Superior temporal gyrus (tissue), 1 donor: ENCODE results near the gene VWA3B.
A peak's percentile ranks its signal among the peaks of the same experiment; 100 is the strongest.
"Not testable (repeated sequence)": the region's sequence is repeated elsewhere in the genome, so short reads cannot be mapped to it uniquely, and the experiment has no call there.

Experiments
- DNase-seq: peaks from one replicate; pipeline ENCODE4 v3.0.0-alpha.2; 2016; ENCODE audit errors: extremely low spot score

VWA3B gene, protein sequence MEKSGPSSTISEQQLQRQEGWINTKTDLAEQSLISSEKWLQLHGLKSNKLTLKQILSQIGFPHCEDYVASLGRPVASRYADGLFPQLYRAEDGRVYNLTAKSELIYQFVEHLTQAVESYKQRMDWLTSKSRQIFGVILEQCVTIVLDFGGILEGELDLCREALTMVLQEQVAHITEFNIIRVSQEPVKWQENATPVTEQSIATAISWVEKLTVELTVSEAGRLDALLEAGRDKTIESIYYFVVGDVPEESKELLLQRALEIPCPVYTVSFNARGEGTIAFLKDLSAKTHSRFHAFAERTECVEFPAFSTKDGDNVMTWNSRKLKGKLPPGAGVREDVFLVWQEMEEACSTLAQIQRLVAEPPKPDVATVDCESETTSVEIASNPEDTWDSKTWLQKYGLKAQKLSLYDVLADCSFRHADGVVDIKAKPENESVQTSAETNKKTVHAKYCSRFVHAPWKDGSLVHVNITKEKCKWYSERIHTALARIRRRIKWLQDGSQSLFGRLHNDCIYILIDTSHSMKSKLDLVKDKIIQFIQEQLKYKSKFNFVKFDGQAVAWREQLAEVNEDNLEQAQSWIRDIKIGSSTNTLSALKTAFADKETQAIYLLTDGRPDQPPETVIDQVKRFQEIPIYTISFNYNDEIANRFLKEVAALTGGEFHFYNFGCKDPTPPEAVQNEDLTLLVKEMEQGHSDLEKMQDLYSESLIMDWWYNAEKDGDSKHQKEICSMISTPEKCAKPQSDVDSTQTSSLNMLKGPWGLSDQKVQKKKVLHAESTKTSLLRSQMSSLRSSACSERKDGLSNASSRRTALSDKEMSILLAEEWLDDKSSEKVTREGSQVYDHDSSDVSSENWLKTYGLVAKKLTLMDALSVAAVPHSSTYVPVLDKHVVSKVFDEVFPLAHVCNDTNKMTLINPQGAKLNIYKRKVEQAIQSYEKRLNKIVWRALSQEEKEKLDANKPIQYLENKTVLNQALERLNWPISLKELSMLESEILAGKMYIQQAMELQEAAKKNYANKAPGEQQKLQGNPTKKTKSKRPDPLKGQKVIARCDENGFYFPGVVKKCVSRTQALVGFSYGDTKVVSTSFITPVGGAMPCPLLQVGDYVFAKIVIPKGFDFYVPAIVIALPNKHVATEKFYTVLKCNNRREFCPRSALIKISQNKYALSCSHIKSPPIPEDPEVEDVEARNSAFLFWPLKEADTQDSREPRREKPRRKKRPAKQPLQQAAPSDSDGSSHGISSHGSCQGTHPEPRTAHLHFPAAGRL (N-terminal part only)

DNA sequence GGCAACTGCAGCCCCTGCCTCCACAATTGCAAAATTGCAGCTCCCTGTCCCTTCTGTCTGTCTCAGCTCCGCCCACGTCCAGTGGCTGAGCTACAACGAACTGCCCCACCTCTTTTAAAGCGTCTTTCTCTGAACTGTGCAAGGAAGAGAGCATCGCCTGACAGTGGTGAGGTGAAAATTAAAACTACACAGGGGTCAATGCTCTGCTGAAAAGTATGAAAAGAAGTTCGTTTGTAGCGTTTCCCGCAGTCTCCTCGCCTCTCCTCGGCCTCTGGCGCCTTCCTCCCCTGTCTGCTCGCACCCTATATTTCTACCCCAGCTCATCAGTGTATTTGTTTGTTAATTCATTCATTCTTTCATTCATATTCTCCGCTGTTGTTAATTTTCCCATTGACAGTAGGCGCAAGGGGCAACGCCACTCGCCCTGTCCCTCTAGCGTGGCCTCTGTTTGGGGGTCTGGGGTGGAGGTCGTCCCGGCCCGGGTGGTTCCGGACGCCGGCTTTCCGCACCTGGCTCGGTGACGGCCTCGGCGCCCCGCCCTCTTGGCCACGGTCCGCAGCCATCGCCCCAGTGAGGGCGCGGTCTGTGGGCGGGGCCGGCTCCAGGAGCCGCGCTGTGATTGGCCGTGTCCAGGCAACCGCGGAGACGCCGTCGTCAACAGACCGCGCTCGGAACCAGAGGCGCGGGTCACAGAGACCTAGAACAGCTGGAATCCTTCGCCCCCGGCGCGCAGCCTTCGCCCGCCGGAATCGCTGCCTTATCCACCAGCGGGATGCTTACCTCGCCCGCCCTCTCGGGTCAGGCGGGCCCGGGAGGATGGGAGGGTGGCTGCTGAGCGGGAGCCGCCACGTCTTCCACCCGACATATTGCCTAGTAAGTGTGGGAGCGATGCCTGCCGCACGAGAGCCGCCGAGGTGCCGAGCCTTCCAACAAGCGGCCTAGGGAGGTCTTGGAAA lies at the start of gene VWA3B:
Gene VWA3B, plus strand, starts transcription at position 677 of the 956 bp plus-strand sequence. CDS start 5,926 bp downstream, outside the sequence.
- no peak for DNase-seq

DNA sequence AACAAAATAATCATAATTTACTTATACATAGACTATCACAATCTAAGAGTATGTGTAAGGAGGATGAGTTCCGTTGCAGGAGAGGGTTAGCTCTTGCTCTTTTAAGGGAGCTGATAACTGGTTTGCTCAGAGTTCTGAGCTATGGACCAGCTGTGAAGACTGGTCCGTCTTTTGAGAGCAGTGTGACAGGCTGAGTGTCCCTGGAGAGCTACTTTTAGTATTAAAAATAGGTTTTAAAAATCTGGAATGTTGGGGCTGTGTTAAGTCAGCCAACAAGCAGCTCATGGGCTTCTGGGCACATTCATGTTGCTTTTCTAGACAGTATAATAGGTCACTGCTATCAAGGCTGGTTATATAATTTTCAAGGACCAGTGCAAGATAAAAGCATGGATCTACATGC lies 49.8 kb upstream of the VWA3B start:
- no peak for DNase-seq

DNA sequence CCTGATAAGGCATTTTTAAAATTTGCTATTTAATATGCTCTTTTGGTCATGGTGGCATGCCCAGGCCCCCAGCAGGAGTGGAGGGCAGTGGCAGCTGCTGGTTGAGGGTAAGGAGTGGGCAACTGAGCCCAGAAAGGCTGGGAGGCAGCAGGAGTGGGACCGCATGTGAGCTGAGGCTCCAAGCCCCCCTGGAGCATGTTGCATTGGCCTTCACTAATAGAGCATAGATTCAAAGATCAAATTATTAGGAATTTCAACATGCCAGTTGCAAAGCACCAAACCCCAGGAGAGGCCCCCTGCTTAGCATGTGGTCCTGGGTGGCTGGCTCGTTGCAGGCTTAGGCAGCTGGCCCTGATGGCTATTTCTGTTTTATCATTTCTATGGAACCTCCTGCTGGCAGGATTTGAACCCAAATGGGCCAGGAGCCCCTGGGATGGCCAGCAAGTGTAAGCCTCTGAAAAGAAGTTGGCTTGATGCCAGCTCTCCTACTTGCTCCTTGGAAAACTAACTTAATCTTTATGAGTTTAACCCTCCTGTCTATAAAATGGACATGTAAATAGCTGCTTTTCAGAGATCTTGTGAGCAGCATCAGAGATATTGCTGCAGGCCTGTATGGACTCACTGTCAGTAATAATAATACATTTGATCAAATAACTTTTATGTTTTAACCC lies 49.2 kb upstream of the VWA3B start:
- no peak for DNase-seq

DNA sequence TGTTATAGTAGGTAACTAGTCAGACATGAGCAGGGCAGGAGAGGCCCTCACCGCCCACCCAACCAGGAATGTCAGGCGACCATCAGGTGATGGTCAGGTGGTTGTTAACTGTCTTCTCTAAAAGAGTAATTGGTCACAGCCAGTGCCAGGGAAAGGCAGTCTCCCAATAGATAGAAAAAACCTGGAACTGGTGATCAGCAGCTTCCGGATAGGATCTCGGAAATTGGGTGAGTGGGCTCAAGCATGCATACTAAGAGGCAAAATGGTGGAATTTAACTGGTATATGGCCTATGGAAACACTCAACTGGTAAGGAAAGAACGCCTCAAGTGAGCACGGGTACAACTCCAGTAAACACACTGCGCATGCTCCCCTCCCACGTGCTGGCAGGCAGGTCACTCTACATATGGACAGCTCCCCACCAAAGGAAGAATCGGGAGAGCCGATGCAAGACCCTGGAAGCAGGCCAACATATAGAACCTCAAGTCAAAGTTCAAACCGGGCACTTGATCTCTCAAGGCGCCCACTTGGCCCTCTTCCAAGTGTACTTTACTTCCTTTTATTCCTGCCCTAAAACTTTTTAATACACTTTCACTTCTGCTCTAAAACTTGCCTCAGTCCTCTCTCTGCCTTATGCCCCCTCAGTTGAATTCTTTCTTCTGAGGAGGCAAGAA lies 47.7 kb upstream of the VWA3B start:
- DNase-seq: no peak

DNA sequence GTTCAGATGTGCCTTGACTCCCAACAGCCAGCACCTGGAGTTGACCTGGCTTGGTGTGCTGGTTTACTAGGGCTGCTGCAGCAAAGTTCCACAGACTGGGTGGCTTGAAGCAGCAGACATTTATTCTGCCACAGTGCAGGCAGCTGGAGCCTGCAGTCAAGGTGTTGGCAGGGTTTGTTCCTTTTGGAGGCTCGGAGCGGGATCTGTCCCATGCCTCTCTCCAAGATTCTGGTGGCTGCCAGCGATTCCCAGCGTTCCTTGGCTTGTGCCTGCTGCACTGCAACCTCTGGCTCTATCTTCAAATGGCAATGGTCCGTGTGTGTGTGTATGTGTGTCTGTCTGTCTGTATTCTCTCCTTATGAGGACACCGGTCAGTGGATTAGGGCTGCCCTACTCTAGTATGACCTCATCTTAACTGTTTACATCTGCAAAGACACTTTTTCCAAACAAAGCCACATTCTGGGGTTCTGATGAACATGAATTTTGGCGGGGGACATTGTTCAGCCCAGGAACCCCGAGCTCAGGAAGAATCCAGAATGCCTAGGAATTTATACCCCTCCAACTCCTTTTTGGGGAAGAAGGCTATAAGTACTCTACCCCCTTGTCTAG lies 46.5 kb upstream of the VWA3B start:
- no peak for DNase-seq

DNA sequence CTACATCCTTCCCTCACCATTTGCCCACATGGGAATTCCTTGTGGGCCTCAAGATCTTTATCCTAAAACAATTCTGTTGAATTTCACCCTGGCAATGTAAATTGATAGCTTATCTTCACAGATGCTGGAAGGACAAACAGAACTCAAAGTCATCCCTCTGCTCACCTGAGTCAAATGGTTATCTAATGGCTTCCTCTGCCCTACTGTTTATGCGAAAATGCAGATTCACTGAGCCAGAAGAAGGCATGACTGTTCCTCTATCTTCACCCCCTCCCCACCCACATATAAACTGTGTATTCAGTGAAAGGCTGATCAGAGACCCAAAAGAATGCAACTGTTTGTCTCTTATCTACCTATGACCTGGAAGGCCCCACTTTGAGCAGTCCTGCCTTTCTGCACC lies 43.9 kb upstream of the VWA3B start:
- no peak for DNase-seq

DNA sequence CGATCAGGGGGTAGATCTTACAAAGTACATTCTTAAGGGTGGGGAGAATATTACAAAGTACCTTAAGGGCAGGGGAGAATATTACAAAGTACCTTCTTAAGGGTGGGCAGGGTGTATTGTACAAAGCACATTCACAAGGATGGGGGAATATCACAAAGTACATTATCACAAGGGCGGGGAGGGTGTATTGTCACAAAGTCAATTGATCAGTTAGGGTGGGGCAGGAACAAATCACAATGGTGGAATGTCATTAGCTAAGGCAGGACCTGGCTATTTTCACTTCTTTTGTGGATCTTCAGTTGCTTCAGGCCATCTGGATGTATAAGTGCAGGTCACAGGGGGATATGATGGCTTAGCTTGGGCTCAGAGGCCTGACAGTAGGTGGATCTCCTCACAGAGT lies 42.2 kb upstream of the VWA3B start:
- not testable (repeated sequence) for DNase-seq

DNA sequence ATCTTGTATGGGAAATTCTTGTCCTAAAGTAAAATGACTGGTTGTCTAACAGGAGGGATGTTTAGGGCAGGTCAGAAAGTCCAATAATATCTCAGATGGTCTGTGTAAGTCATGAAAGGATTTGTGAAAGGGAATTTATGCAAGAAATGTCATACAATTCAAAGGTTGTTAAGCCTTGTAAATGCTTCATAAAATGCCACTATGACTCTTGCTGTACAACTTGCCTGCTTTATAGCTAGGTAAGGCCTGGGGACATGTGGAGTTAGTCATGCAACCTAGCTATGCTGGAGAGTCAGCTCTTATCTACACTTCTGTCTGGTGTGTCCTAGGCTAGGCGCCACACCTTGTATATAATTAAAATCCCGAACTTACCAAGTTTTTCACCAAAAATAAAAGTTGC lies 36.9 kb upstream of the VWA3B start:
- no peak for DNase-seq

DNA sequence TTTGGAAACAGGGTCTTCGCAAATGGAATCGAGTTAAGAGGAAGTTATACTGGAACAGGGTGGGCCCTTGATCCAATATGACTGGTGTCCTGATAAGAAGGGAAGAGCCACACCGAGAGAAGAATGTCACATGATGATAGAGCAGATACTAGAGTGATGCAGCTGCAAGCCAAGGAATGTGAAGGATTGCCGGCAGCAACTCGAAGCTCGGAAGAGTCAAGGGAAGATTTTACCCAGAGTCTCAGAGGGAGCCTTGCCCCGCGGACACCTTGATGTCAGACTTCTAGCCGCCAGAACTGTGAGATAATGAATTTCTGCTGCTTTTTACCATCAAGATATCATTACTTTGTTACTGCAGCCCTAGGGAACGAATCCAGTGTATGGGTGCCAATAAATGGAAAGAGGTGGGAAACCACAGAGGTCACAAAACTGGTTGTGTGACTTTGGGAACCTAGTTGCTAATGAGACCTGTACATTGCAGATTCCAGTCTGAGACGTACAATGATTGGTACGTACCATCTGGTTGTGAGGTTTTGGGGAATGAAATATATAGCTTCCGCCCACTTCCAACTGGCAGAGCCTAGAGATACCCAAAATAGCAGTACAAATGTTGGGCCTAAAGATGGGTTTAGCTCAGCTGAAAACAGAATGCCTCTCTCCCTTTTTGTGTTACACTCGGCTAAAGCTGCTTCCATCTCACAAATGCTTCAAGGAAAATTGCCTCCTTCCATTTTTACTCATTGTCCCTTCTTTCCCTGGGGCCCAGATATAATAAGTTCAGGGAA lies 28.6 kb upstream of the VWA3B start:
- peak; percentile 75 for DNase-seq

DNA sequence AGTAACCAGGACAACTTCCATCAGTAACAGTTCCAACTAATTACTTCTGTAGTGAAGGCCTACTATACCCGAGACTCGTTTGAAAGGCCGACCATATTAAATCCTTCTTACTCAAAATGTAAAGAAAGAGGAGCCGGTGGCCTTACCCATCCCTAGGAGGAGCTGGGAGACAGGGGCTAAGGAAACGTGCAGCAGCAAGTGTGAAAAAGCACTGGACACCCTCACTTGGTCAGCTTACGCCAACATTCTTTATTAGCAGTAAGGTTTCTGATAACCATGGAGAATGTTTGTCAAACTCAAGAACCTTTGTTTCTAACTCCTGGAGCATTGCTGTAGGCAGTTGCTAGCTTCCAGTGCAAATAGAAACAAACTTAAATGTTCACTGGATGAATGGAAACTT lies 26.7 kb upstream of the VWA3B start:
- DNase-seq: no peak

DNA sequence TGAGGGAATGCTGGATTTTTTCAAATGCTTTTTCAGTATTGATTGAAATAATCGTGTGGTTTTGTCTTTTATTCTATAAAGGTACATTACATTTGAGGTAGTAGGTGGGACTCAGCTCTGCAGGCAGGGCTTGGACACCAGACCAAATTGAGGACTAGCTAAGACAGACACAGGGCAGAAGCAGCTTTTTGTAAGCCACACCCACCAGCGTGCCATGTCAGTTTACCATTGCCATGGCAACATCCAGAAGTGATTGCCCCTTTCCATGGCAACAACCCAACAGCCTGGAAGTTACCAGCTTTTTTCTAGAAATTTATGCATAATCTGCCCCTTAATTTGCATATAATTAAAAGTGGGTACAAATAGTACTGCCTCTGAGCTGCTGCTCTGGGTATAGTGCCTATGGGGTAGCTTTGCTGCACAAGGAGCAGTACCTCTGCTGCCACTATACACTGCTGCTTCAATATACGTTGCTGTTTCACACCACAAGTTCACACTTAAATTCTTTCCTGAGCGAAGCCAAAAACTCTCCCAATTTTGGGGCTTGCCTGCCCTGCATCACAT lies 23.6 kb upstream of the VWA3B start:
- no peak for DNase-seq

DNA sequence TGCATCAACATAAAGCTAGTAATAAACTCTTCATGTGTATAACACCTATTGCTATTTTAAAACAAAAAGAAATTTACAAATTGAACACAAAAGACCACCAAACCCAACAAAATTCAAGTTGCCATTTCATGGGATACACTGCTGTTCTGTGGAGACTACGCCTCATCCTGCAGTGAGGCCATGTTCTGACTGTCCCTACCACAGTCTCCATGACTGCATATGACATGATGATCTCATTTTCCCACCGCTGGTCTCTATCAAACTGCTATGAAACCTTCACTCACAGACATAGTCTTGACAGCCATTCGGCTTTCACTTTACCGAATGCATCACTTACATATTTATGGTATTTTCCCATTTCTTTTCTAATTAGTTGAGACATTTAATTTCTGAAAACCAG lies 21.2 kb upstream of the VWA3B start:
- no peak for DNase-seq

DNA sequence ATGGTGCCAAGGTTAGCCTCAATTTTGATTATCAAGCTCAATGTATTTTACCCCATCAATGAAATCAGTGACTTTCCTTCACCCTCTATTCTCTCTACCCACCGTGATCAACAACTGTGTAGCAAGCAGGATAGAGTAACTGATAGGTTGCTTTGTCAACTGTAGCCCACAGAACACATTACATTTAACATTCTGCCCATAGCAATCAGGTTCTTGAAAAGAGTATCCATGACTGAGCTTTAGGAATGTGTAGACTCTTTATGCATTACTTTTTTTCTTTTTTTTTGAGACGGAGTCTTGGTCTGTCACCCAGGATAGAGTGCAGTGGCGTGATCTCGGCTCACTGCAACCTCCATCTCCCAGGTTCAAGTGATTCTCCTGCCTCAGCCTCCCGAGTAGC lies 19.8 kb upstream of the VWA3B start:
- DNase-seq: no peak

DNA sequence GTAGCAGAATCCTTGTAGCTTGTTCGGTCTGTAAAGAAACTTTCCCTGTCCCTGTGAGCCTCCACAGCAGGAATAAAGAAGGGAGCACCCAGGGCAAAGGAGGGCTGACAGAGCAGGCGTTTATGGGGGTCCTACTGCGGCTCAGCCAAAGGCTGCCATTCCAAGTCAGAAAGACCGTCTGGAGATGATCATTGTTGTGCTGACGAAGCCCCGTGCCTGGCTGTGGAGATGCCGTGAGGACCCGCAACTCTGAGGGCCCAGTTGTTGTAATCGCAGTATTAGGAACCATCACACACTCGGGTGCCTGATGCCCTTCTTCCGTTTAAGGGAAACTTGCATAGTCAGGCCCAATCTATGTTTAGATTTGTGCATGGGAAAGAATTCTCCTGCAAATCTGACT lies 16.9 kb upstream of the VWA3B start:
- DNase-seq: no peak

DNA sequence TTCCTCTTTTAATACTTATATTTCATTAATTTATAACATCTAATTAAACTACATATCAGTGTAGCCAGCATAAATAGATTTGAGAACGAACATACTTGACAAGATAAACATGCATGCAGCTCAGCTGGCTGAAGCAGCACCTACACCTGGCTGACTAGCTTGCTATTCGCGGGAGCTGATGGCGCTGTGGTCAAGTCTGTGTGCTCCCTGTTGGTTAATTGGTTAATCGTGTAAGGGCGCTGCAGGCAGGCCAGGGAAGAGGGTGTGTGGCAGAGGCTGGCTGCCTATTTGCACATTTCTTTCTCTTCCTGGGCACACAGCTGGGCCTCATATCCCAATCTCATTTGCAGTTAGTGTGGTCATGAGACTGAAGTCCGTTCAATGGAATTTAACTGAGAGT lies 14.5 kb upstream of the VWA3B start:
- no peak for DNase-seq

DNA sequence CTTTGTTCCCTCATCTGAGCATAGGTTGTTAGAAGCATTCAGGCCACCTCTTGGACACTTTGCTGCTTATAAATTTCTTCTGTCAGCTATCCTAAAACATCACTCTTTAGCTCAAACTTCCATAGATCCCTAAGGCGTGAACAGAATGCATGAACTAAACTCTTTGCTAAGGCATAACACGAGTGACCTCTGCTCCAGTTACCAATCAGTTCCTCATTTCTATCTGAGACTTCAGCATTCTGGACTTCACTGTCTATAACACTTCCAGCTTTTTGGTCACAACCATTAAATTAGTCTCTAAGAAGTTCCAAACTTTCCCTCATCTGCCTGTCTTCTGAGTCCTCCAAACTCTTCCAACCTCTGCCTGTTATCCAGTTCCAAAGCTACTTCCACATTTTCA lies 8.3 kb upstream of the VWA3B start:
- no peak for DNase-seq

DNA sequence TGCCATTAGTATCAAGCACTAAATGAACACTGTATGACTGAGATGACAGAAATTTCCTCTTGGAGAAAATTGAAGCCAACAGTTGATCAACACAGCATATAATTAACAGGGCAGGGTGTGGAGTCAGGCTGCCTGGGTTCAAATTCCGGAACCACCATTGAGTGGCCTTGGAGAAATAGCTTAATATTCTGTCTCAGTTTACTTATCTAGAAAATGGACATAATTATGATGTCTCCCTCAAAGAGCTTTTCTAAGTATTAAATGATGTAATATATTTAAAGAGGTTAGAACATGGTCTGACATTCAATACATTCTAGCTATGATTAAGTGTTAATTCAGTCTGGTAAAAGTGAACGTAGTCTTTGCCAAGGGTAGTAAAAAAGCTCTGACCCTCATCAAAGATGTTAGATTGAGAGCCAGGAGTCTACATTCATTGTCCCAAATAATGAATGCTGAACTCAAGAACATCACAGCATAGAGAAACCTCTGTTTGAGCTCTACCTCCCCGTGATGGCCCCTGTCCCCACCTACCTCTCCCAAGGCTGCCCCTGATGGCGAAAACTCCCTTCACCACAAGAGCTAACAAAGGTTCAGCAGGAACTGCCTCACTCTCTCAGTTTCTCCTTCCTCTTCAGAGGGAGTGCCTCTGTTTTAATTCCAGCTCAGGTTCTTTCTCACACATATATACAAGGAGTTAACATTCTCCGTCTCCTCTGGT lies 2.7 kb upstream of the VWA3B start:
- no peak for DNase-seq

DNA sequence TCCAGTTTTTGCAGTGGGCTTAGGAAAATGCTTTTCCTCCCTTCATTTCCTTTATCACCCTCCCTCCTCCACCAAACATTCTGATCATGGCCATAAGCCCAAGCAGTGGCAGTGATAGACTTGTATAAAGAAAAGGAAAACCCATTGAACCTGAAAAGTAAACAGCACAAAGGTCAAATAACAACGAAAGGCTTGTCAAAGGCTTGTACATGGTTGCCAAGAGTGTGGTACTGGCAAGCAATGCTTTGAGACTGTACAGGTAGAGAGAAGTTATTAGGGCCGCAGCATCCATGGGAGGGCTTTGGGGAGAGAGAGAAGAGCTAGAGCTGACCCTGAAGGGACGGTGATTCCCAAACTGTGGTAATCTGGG lies 2.1 kb upstream of the VWA3B start:
- DNase-seq: no peak
